Astrocyte (in vitro differentiated cells and primary cell): Measurements from ENCODE around the gene ARL8B. TPM values are rescaled to one million over a fixed set of nuclear protein-coding genes. Genes with fewer than 3 reads are reported as not detected.

ENCODE experiments used
- DNase-seq: peaks from one replicate; pipeline ENCODE4 v3.0.0-alpha.2; 2010; ENCODE audit warnings: low read depth
- FAIRE-seq: peaks from 2 replicates; lab custom pipeline; 2011; peaks lifted over from hg19 to GRCh38; lab: Jason Lieb, UNC
- H2AFZ ChIP-seq: 2 replicates; pipeline ENCODE4 v1.6.0; 2012; ENCODE audit warnings: low read depth, low read length, inconsistent platforms
- H3K27ac ChIP-seq: 2 replicates; pipeline ENCODE4 v1.5.1; 2011; ENCODE audit warnings: low read depth, low read length, inconsistent platforms
- H3K27me3 ChIP-seq: 2 replicates; pipeline ENCODE4 v1.6.0; 2011; ENCODE audit warnings: low read length, inconsistent platforms; ENCODE audit not compliant: insufficient read depth
- H3K36me3 ChIP-seq: 2 replicates; pipeline ENCODE4 v1.5.1; 2011; ENCODE audit warnings: low read length, inconsistent platforms; ENCODE audit not compliant: insufficient read depth
- H3K4me1 ChIP-seq: 2 replicates; pipeline ENCODE4 v1.5.1; 2011; ENCODE audit warnings: low read length, inconsistent platforms; ENCODE audit not compliant: insufficient read depth
- H3K4me2 ChIP-seq: 2 replicates; pipeline ENCODE4 v1.6.0; 2012; ENCODE audit warnings: low read length, inconsistent platforms
- H3K4me3 ChIP-seq: 2 replicates; pipeline ENCODE4 v1.5.1; 2011; ENCODE audit warnings: low read depth, mild to moderate bottlenecking, low read length, inconsistent platforms; ENCODE audit not compliant: insufficient read depth
- H3K79me2 ChIP-seq: 2 replicates; pipeline ENCODE4 v1.6.0; 2012; ENCODE audit warnings: mild to moderate bottlenecking, low read length, inconsistent platforms; ENCODE audit not compliant: insufficient read depth
- H3K9ac ChIP-seq: 2 replicates; pipeline ENCODE4 v1.6.0; 2012; ENCODE audit warnings: mild to moderate bottlenecking, low read length, inconsistent platforms
- H3K9me3 ChIP-seq: 2 replicates; pipeline ENCODE4 v1.5.1; 2012; ENCODE audit warnings: low read depth, mild to moderate bottlenecking, low read length, inconsistent platforms; ENCODE audit not compliant: insufficient read depth
- H4K20me1 ChIP-seq: 2 replicates; pipeline ENCODE4 v1.6.0; 2012; ENCODE audit warnings: low read length, inconsistent platforms; ENCODE audit not compliant: insufficient read depth
- H3K27ac Mint-ChIP-seq: one replicate; pipeline ENCODE4 v1.8.0; 2021; ENCODE audit warnings: mild to moderate bottlenecking, mixed read lengths; ENCODE audit not compliant: unreplicated experiment
- H3K27me3 Mint-ChIP-seq: one replicate; pipeline ENCODE4 v1.8.0; 2021; ENCODE audit warnings: low read depth, mixed read lengths; ENCODE audit not compliant: unreplicated experiment
- H3K36me3 Mint-ChIP-seq: one replicate; pipeline ENCODE4 v1.8.0; 2021; ENCODE audit warnings: low read depth, mixed read lengths; ENCODE audit not compliant: unreplicated experiment
- H3K4me1 Mint-ChIP-seq: one replicate; pipeline ENCODE4 v1.8.0; 2021; ENCODE audit warnings: low read depth, mixed read lengths; ENCODE audit not compliant: unreplicated experiment
- H3K4me3 Mint-ChIP-seq: one replicate; pipeline ENCODE4 v1.8.0; 2021; ENCODE audit warnings: mild to moderate bottlenecking, moderate library complexity, mixed read lengths; ENCODE audit not compliant: unreplicated experiment
- H3K9me3 Mint-ChIP-seq: one replicate; pipeline ENCODE4 v1.8.0; 2021; ENCODE audit warnings: mild to moderate bottlenecking, mixed read lengths; ENCODE audit not compliant: unreplicated experiment
- EZH2 ChIP-seq: IDR thresholded peaks from 2 replicates; pipeline ENCODE4 v1.6.1; 2012; ENCODE audit warnings: mild to moderate bottlenecking, low read length, inconsistent platforms; ENCODE audit not compliant: insufficient read depth
- total RNA-seq: library from RNA; stranded (reverse); gene quantifications from 2 replicates; pipeline ENCODE4 v1.2.1, GENCODE V29; 2021
- TF ChIP-seq, protein P1 (sequence below): IDR thresholded peaks from 2 replicates; pipeline ENCODE4 v1.5.1; 2011; ENCODE audit warnings: low read depth, mild to moderate bottlenecking, inconsistent platforms, low read length, moderate library complexity; ENCODE audit not compliant: insufficient read depth

ARL8B gene
- total RNA-seq, 1 donor from 2014 or later, result 64.1 TPM

DNA sequence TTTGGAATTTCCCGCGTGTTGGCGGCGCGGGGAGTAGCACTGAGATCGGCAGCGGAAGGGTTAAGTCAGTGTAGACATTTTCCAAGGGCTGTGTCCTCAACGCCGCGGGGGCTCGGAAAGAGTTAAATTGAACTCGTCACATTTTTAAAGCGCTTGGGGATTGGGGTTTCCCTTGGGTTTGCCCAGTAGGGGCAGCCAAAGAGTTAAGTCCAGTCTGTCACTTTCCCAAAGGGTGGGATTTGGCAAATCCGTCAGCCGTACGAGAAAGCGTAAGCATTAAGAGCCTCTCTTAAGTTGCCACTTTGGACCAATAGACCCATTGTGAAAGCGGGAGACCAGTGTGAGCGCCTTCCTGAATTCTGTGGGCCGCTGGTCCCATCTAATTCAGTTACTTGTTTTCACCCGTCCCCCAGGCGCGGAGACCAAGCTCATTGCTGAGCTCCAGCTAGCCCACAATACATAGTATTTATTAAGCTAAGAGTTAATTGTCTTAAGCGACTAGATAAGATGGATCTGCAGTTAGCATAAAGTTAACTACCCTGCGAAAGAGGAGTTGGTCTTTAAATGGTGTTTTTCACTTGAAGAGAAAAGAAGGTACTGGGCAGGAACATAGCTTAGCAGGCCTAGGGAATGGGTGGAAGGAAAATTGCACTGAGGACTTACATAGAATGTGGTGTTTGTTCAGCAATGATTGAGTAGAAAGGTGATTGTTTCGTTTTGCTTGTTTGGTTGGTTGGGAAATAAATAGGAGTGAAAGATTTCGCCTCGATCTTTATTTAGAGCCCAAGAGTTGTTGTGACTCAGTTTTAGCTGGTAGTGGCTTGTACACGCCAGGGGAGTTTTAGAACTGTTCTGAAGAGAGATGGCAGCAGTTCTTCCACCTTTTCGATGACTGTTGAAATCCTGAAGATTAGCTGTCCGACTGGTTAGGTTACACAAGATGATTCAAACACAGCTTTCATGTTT is 932 bp downstream of the ARL8B start:
- TF ChIP-seq EZH2, result no peak

GRCh38 chr3:5123937-5124336 is 1.8 kb downstream of the ARL8B start:
- Histone ChIP-seq H3K4me2 (peak overlapping the region; percentile 99), H4K20me1 (peaks cover 51% of the 10 kb centered on the region), H3K9me3 (no peaks in the 10 kb centered on the region), H3K79me2 (peaks cover 68% of the 10 kb centered on the region), H3K27ac (peak overlapping the region; percentile 95), H3K4me3 (peak overlapping the region; percentile 87), H3K9ac (peak overlapping the region; percentile 98), H2AFZ (no peak overlapping the region), H3K36me3 (no peaks in the 10 kb centered on the region), H3K4me1 (peaks cover 10% of the 10 kb centered on the region), H3K27me3 (no peaks in the 10 kb centered on the region)
- Mint-ChIP-seq H3K27ac (peak overlapping the region; percentile 62), H3K36me3 (no peaks in the 10 kb centered on the region), H3K27me3 (no peaks in the 10 kb centered on the region), H3K4me1 (peaks cover 10% of the 10 kb centered on the region), H3K4me3 (peak overlapping the region; percentile 91), H3K9me3 (no peaks in the 10 kb centered on the region)
- no peak for DNase-seq
- TF ChIP-seq, protein P1, sequence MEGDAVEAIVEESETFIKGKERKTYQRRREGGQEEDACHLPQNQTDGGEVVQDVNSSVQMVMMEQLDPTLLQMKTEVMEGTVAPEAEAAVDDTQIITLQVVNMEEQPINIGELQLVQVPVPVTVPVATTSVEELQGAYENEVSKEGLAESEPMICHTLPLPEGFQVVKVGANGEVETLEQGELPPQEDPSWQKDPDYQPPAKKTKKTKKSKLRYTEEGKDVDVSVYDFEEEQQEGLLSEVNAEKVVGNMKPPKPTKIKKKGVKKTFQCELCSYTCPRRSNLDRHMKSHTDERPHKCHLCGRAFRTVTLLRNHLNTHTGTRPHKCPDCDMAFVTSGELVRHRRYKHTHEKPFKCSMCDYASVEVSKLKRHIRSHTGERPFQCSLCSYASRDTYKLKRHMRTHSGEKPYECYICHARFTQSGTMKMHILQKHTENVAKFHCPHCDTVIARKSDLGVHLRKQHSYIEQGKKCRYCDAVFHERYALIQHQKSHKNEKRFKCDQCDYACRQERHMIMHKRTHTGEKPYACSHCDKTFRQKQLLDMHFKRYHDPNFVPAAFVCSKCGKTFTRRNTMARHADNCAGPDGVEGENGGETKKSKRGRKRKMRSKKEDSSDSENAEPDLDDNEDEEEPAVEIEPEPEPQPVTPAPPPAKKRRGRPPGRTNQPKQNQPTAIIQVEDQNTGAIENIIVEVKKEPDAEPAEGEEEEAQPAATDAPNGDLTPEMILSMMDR, result no peak
- no peak for TF ChIP-seq EZH2
- no peak for FAIRE-seq

More for the DNA sequence above, 932 bp downstream of the ARL8B start:
- peaks cover 49% of the 10 kb centered on the region for H4K20me1 ChIP-seq
- H3K4me3 ChIP-seq, result peak overlapping the region; percentile 87
- FAIRE-seq, result peak; percentile 13
- H2AFZ ChIP-seq, result peak overlapping the region; percentile 73
- H3K27me3 ChIP-seq, result no peaks in the 10 kb centered on the region
- H3K4me3 Mint-ChIP-seq, result peak overlapping the region; percentile 91
- peaks cover 59% of the 10 kb centered on the region for H3K79me2 ChIP-seq
- no peaks in the 10 kb centered on the region for H3K9me3 ChIP-seq
- peaks cover 10% of the 10 kb centered on the region for H3K4me1 Mint-ChIP-seq
- H3K27ac Mint-ChIP-seq, result peak overlapping the region; percentile 80
- H3K4me2 ChIP-seq, result peak overlapping the region; percentile 99
- no peaks in the 10 kb centered on the region for H3K27me3 Mint-ChIP-seq
- H3K4me1 ChIP-seq, result peaks cover 10% of the 10 kb centered on the region
- H3K36me3 Mint-ChIP-seq, result no peaks in the 10 kb centered on the region
- H3K9me3 Mint-ChIP-seq, result no peaks in the 10 kb centered on the region
- H3K36me3 ChIP-seq, result no peaks in the 10 kb centered on the region
- DNase-seq, result peak; percentile 75
- peak overlapping the region; percentile 95 for H3K27ac ChIP-seq
- peak overlapping the region; percentile 98 for H3K9ac ChIP-seq

DNA sequence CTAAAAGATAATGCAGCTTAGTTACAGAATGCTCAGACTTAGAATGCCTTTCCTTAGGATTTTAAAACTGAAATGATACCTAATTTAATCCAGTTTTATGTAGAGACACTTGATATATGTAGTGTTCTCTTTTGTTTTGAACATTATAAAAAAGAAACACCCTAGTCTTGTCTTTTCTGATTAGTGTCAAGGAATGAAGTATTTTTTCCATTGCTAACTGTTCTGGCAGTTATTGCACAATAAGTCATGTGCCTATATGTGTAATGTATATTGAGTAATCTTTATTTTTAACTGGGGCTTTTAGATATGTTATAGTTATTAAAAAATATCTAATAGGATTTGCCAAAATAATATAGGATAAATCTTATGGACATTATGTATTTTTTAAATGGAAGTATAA is 4.5 kb downstream of the ARL8B start:
- Histone ChIP-seq H2AFZ (no peak overlapping the region), H3K27ac (no peak overlapping the region), H3K36me3 (no peaks in the 10 kb centered on the region), H4K20me1 (peaks cover 71% of the 10 kb centered on the region), H3K9me3 (no peaks in the 10 kb centered on the region), H3K4me3 (no peak overlapping the region), H3K79me2 (peaks cover 95% of the 10 kb centered on the region), H3K4me1 (peaks cover 10% of the 10 kb centered on the region), H3K27me3 (no peaks in the 10 kb centered on the region), H3K4me2 (no peak overlapping the region), H3K9ac (no peak overlapping the region)
- H3K4me3 Mint-ChIP-seq, result no peak overlapping the region
- H3K9me3 Mint-ChIP-seq, result no peaks in the 10 kb centered on the region
- no peak overlapping the region for H3K27ac Mint-ChIP-seq
- no peaks in the 10 kb centered on the region for H3K36me3 Mint-ChIP-seq
- TF ChIP-seq, protein P1, result no peak
- no peak for TF ChIP-seq EZH2
- H3K27me3 Mint-ChIP-seq, result no peaks in the 10 kb centered on the region
- FAIRE-seq (no peak), DNase-seq (no peak)
- peaks cover 10% of the 10 kb centered on the region for H3K4me1 Mint-ChIP-seq
